Ovary (tissue), 3 donors: ENCODE data around the gene ZAR1.

Source experiments
- EP300 ChIP-seq: sonication (generic); formaldehyde crosslinking; IDR thresholded peaks from one replicate; pipeline ENCODE4 v1.6.1; 2017; ENCODE audit warnings: antibody characterized with exemption
- POLR2A ChIP-seq: fragments of 450-650 bp; IDR thresholded peaks from one replicate; pipeline ENCODE4 v1.6.1; 2017; ENCODE audit warnings: antibody characterized with exemption, mild to moderate bottlenecking, moderate library complexity
- TF ChIP-seq, protein P1 (sequence below), 3 donors: fragments of 450-650 bp in 2 of 3; fragments of 200-600 bp in 1 of 3; IDR thresholded peaks; one replicate each; pipeline versions ENCODE4 v1.5.1 to v1.8.0; 2016 to 2022; ENCODE audit warnings: antibody characterized with exemption in 3 of 3, mild to moderate bottlenecking in 1 of 3
- donor health status: DM: no; HTN: no; CAD: no.

- no peak for TF ChIP-seq POLR2A
- TF ChIP-seq, protein P1, sequence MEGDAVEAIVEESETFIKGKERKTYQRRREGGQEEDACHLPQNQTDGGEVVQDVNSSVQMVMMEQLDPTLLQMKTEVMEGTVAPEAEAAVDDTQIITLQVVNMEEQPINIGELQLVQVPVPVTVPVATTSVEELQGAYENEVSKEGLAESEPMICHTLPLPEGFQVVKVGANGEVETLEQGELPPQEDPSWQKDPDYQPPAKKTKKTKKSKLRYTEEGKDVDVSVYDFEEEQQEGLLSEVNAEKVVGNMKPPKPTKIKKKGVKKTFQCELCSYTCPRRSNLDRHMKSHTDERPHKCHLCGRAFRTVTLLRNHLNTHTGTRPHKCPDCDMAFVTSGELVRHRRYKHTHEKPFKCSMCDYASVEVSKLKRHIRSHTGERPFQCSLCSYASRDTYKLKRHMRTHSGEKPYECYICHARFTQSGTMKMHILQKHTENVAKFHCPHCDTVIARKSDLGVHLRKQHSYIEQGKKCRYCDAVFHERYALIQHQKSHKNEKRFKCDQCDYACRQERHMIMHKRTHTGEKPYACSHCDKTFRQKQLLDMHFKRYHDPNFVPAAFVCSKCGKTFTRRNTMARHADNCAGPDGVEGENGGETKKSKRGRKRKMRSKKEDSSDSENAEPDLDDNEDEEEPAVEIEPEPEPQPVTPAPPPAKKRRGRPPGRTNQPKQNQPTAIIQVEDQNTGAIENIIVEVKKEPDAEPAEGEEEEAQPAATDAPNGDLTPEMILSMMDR (IDR thresholded peaks at IDR 0.05): no peak
- TF ChIP-seq EP300: no peak
Observed at GRCh38 chr4:48509543-48509942, 19.5 kb downstream of the ZAR1 start.
